ENCODE measurements around the gene SAFB2. TPM values are rescaled to one million over a fixed set of nuclear protein-coding genes. Genes with fewer than 3 reads are reported as not detected.

SAFB2 gene
- total RNA-seq, 1 experiment from 2014 or later, result 76.1 TPM

GRCh38 chr19:5559804-5560133, 62.8 kb downstream of the SAFB2 start:
- H3K23me2 ChIP-seq (ENCODE audit: insufficient read length, low read depth, low read length, poor library complexity, severe bottlenecking), result no peaks in the 10 kb centered on the region
- no peak overlapping the region for H2AFZ ChIP-seq (ENCODE audit: low read length)
- H3K23ac ChIP-seq (ENCODE audit: insufficient read length, low read depth, low read length), result no peak overlapping the region
- Mint-ChIP-seq H3K27me3 (ENCODE audit: low read depth) (peaks cover 36% of the 10 kb centered on the region), H3K9me3 (peaks cover 9 to 10% of the 10 kb centered on the region in 2 experiments), H3K27ac (no peak overlapping the region), H3K4me3 (no peak overlapping the region), H3K36me3 (ENCODE audit: insufficient read depth in 1 of 3, low read depth in 3 of 3) (peaks cover 0 to 9% (median 4%) of the 10 kb centered on the region in 3 experiments; a peak in 1 of 7 replicates), H3K4me1 (peaks cover 21 to 31% of the 10 kb centered on the region in 2 experiments)
- no peaks in the 10 kb centered on the region for H3K79me1 ChIP-seq (ENCODE audit: insufficient read depth, low read depth, low read length, poor library complexity, severe bottlenecking)
- H4K20me1 ChIP-seq (ENCODE audit: control insufficient read depth, insufficient read depth, insufficient read length), result peaks cover 3% of the 10 kb centered on the region
- no peak overlapping the region for H3K4me2 ChIP-seq (ENCODE audit: insufficient read depth, insufficient read length, low read length)
- H3K79me2 ChIP-seq (ENCODE audit: insufficient read depth, low read length), result no peaks in the 10 kb centered on the region
- no peak overlapping the region for H3K18ac ChIP-seq (ENCODE audit: insufficient read length, low read depth, low read length)
- H2AK5ac ChIP-seq (ENCODE audit: insufficient read length, low read length), result no peak overlapping the region
- no peak overlapping the region for H4K8ac ChIP-seq (replicated peaks; ENCODE audit: insufficient read length, low read depth, low read length)
- no peaks in the 10 kb centered on the region for H3K27me3 ChIP-seq (ENCODE audit: insufficient read depth, low read length)
- TF ChIP-seq, protein P1, sequence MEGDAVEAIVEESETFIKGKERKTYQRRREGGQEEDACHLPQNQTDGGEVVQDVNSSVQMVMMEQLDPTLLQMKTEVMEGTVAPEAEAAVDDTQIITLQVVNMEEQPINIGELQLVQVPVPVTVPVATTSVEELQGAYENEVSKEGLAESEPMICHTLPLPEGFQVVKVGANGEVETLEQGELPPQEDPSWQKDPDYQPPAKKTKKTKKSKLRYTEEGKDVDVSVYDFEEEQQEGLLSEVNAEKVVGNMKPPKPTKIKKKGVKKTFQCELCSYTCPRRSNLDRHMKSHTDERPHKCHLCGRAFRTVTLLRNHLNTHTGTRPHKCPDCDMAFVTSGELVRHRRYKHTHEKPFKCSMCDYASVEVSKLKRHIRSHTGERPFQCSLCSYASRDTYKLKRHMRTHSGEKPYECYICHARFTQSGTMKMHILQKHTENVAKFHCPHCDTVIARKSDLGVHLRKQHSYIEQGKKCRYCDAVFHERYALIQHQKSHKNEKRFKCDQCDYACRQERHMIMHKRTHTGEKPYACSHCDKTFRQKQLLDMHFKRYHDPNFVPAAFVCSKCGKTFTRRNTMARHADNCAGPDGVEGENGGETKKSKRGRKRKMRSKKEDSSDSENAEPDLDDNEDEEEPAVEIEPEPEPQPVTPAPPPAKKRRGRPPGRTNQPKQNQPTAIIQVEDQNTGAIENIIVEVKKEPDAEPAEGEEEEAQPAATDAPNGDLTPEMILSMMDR (conservative IDR thresholded peaks at IDR 0.05), result no peak
- DNase-seq, result no peak
- no peak overlapping the region for H2BK15ac ChIP-seq (ENCODE audit: low read depth, low read length)
- no peak overlapping the region for H3K14ac ChIP-seq (ENCODE audit: insufficient read depth, low read length)
- H3K9ac ChIP-seq (ENCODE audit: extremely low read depth, insufficient read length, low read length), result no peak overlapping the region
- H3K9me3 ChIP-seq (ENCODE audit: control insufficient read depth, low read depth, low read length), result no peaks in the 10 kb centered on the region
- H4K5ac ChIP-seq (ENCODE audit: insufficient read length, low read depth, low read length), result no peak overlapping the region
- no peak overlapping the region for H4K91ac ChIP-seq (ENCODE audit: insufficient read length, low read depth, low read length)
- WGBS (ENCODE audit: extremely low coverage, insufficient read length, low lambda C conversion rate), result no CpG with 5 or more reads among the region's 3 CpGs
- no peak overlapping the region for H2BK12ac ChIP-seq (ENCODE audit: insufficient read length, low read depth, low read length)
- no peak overlapping the region for H2BK120ac ChIP-seq (ENCODE audit: low read depth, low read length, poor library complexity, severe bottlenecking)
- no peak overlapping the region for H2BK5ac ChIP-seq (ENCODE audit: insufficient read length, low read length)
- H2BK20ac ChIP-seq (ENCODE audit: low read depth, low read length, poor library complexity, severe bottlenecking), result no peak overlapping the region
- H3K4me1 ChIP-seq (ENCODE audit: insufficient read depth, low read length), result no peaks in the 10 kb centered on the region; the same call in 1 of the 2 replicates
- H3T11ph ChIP-seq (ENCODE audit: low read length), result no peak overlapping the region
- no peak overlapping the region for H3K27ac ChIP-seq (ENCODE audit: insufficient read length, low read depth, low read length)
- H3K56ac ChIP-seq (ENCODE audit: insufficient read length, low read depth, low read length), result no peak overlapping the region
- no peak overlapping the region for H3K4ac ChIP-seq (ENCODE audit: low read depth, low read length)
